ENCODE data around the gene RAB4B.

GRCh38 chr19:40758491-40758890, 19.6 kb upstream of the RAB4B start:
- TF ChIP-seq CTCF (IDR thresholded peaks at IDR 0.05) (no peak), POLR2A (IDR thresholded peaks at IDR 0.05) (no peak)
